T-helper 9 cell (primary cell): Measurements from ENCODE around the gene MAD2L1.

ENCODE experiments used
- DNase-seq: peaks from one replicate; pipeline ENCODE4 v3.0.0-alpha.2; 2020

The MAD2L1 gene

DNA sequence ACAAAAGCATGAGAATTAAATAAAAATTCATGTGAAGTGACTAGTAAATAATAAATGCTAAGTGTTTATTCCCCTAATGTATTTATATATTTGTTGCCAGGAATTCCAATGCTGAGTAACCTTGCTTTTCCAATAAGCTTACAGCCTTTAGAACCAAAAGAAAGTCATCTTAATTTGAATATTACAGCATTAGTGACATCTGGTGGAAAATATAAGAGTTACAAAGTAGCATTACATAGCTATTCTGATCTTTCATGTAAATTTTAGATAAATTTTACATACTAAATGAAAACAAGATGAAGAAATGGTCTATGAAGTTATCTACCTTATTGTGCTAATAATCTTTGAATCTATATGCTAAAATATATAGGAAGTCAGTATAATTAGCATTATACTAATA lies 10.4 kb downstream of the MAD2L1 start:
- DNase-seq, result no peak

DNA sequence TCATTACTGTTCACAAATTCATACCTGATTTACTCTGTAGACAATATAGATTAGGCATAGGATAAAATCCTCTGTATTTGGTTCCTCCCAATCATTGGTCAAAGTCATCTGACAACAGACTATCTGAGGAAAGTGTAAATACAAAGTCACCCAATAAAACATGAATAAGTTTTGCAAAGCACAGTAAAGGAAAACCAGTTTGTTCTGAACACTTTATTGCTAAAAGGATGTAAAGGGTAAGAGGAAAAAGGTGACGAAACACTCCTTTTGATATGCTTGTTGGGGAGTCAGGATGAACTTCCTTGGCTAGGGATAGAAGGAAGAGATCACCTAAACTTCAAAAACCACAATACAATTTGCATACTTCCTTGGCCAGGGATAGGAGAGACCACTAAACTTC lies 10.9 kb downstream of the MAD2L1 start:
- no peak for DNase-seq

DNA sequence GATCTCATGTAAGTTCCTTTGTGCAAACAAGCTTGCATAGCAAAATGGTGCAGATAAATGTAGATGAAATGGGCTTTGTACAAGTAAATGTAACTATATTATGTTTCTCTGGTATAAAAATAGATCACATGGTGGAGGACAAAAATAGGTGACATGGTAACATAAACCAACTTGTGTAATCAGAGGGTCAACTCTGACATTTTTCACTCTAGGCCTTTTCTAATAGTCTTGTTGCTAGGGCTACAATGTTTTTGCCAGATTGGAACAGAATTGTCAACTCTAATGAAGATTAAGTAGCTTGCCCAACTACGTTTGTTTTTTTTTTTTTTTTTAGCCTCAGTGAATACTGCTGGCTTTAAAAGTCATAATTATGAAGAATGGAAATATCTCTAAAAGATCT lies 11.5 kb downstream of the MAD2L1 start:
- DNase-seq, result no peak

DNA sequence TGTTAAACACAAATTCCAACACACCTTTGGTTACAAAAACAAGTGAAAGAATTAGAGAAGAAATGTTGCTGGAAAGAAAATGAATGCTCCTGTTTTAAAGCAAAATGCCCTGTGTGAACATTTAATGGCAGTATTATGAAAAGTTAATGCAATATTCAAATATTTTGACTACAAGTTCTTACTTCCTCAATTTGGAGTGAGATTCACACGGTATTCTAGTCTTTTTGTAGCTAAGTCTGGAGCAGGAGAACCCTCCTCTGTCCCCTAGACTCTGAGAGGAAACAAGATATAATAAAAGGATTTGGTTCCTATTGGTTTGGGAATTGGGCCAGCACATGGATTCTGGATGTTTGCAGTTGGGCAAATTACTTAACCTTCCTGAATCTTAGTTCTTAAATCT lies 12.7 kb downstream of the MAD2L1 start:
- DNase-seq, result no peak

DNA sequence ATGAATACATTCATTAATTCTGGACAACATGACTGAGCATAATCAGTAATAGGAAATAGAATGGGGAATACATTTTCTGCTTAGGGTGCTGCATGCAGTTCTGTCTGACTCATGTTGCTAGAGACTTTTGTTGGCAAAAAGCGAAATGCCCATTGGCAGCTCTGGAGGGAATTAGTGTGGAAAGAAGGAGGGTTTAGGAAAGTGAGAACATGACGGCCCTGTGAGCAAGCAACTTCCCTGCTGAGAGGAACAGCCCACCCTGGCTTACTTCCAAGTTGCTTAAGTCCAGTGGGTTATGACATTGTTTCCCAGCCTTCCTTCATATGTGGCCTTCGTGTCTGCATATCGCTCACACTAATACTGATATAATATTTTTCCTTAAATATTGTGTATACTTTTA lies 13.8 kb downstream of the MAD2L1 start:
- no peak for DNase-seq

DNA sequence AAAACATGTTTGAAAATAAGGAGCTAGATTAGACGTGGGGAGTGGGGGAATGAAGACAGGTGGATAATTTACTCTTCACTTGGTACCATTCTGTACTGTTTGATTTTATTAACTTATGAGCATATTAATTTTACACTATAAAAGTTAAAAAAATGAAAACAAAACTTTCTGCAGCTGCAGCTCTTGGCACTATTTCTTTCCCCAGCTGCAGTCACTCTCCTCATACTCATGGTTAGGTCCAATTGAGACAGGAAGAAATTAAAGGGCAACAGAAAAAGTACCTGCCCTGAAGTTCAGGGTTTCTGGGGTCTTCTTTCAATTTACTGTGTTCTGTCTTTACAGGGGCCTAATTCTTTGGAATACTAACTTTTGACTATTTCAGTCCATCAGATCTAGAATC lies 15.4 kb downstream of the MAD2L1 start:
- DNase-seq, result no peak

DNA sequence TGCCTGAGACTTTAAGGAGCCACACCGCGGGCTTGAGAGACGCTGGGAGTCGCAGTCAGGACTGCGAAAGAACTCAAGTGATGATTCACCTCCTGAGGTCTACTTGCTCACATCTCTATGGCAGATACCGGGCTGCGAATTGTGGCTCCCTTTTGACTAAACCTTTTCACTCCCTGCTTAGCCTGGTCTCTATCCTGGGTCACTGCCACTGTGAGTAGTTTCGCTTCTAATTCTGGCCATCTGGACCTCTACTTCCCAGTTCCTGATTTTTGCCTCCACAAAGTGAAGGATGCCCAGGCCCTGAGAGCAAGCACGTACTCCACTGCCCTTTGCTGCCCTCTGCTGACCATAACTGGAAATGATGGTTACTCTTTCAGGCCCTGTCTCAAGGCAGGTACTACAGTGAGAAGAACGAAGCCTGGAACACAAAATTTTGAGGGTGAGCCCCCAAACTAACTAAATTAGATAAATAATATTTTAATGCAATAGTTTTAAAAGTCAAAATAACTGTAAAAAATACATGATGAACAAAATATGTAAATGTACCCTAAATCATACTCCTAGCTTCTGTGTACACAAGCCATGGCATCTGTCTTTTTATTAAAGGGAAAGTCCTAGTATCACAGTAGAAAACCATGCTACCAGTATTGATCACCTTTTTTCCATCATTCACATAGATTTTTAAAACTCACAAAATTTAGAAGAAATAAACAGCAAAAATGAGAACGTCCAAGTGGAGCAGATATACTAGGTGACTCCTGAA lies 16.7 kb downstream of the MAD2L1 start:
- DNase-seq, result peak; percentile 64

DNA sequence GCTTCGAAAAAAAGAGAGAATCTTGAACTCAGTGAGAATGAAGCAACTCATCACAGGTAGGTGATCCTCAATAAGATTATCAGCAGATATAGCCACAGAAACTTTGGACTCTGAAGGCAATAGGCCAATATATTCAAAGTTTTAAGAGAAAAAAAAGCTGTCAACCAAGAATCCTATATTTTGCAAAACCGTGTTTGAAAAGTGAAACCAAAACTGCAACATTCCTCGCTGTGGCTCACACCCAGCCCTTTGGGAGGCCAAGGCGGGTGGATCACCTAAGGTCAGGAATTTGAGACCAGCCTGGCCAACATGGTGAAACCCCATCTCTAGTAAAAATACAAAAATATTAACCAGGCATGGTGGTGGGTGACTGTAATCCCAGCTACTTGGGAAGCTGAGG lies 22.8 kb downstream of the MAD2L1 start:
- no peak for DNase-seq

DNA sequence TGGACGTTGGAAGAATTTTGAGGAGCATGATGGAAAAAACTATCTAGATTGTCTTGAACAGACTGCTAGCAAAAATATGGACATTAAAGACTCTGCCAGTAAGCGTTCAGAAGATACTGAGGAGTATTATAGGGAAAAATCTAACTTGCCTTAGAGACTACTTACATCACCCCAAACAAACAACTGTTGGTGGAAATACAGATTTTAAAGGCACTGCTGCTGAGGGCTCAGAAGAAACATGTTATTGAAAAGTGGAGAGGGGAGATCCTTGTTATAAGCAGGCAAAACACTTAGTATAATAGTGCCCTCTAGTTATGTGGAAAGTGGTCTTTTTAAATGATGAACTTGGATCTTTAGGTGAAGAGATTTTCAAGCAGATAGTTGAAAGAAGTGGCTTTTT lies 29.2 kb downstream of the MAD2L1 start:
- no peak for DNase-seq

DNA sequence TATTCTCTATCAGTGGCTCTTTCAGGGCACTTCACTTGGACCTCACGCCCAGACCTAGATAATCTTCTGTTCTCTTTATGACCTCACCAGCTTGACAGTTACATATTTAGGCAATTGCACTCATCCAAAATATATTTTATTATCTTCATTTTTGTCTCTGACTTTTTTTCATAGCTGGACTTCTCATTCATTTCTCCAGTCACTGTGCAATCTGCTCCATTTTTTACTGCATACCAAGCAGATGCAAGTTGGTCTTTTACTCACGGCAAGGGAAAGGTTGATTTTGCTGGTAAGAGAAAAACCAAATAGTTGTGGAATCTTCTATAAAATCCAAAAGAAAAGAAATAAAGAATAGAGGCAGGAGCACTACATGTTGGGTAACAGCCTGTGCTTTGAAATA lies 31.7 kb downstream of the MAD2L1 start:
- no peak for DNase-seq

DNA sequence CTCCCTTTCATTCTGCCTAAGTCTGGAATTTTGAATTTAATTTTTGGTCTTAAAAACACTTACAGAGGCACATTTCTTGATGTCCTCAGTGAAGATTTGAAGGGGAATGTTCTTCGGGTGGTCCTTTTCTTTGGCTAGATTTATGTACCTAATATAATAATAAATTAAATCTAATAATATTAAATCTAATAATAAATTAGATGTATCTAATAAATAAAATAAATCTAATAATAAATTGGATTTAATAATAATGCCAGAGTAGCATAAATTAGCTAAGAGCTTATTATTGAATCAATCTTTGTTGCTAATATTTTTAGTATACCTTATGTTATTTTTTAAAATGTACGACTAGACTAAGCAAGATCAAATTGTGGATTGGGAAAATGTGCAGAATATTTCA lies 39.8 kb downstream of the MAD2L1 start:
- DNase-seq, result no peak

DNA sequence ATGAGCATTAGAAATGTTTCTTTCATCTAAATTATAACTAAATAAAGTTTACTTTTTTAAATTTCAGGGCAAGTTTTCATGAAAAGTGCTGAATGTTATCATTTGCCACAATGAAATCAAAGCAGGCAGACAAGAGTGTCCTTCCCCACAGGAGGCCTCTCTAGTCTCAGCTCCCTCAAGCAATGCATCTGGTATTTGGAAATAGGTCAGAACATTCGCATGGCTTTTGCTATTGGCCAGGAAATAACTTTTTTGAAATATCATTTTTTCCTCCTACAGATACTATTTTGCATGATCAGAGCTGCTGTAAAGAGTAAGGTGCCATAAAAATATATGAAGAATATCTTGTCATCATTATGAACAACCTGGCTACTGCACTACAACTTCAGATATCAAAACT lies 41.1 kb downstream of the MAD2L1 start:
- DNase-seq, result no peak

DNA sequence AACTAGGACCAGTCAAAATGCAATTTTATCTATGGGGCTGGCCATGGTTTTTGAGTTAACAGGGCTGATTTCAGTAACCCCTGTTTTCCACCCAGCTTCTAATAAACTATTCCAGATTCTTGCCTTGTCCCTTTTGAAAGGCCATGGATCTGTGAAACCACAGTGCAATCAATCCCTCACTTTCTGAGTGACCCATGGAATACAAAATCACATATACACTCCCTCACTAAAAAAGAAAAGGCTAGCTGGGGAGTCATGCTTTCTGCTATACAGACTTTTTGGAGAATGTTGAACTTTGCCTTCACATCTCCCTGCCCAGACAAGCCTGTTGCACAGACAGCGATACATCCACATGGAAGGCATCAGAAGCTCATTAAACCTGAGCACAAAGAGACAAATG lies 47.9 kb downstream of the MAD2L1 start:
- DNase-seq, result no peak

DNA sequence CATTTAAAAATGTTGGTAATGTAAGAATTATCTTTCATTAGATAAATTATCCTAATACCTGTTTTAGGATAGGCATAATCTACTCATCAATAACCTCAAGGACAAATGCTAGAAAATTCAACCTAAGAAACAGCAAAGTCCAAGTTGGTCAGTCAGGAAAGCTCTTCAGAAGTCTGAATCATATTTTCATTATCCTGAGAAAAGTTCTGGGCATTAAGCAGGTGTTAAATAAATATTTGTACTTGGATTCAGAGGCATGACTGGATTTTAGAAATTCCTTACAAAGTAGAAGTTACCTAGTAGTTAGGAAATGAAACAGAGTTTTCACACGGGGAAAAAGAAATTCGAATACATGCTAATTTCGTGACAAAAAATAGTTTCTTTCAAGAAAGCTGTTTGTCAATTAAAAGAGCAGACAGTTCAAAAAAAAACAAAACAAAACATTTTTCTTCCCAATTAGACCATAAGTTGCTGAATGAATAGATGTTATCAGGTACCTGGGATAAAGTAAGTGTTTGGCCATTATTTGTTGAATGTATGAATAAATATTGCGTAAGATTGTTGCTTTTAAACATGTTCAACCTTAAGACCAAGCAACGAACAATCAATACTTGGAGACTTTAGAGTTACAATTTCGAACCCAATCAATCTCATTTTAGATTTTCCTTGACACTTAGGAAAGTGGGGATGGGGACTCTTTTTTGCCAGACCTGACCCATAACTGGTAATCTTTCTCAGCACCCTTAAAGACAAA lies 48.5 kb downstream of the MAD2L1 start:
- DNase-seq, result no peak

DNA sequence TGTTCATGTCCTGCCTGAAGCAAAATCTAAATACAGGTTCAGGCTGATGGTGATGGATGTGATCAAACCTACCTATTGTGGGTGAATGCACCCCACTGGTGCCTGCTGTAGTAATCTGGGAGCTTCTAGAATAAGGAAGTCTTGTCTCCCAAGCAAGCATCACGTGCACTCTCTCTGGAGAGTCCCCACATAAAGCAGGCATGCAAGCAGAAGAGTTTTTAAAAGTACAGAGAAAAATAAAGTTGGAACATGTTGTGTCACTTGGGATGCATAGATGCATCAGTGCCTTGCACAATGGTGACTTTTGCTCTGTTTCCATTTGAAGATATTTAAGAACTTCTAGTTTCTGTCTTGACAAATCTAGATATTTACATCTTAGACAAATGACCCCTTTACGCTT lies 54.9 kb downstream of the MAD2L1 start:
- DNase-seq, result no peak

DNA sequence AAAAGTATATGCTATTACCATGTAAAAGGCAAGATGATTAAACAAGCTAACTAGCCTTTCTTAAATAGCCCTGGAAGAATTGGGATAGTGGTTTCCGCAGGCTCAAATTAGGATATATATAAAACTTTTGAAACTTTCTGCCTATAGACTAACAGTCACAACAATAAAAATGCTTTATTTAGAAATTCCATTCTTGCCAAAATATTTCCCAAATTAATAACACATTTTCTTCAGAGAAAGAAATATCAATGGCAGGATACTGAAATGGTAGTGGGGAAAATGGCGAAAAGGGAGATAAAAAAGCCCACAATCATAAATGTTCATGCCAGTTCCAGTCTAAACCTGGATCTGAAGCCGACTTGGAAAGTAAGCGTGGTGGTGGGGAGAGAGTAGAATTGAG lies 56.0 kb downstream of the MAD2L1 start:
- no peak for DNase-seq

DNA sequence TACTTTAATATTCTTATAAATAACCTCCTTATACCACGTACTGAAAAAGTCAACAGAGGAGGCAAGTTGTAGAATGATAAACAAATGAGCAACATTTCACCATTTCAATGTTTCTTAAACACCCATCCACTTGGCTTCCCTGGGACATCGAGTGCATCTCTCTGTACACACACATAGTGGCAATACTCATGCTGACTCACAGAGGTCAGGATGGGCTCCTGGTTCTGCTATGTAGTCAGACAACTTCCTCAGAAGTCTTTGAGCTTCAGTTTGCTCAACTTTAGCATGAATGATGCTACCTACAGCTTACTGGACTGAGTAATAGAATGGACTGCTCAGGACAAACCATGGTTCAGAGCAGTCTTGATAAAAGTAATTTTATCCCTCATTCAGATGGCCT lies 56.9 kb downstream of the MAD2L1 start:
- DNase-seq, result no peak

DNA sequence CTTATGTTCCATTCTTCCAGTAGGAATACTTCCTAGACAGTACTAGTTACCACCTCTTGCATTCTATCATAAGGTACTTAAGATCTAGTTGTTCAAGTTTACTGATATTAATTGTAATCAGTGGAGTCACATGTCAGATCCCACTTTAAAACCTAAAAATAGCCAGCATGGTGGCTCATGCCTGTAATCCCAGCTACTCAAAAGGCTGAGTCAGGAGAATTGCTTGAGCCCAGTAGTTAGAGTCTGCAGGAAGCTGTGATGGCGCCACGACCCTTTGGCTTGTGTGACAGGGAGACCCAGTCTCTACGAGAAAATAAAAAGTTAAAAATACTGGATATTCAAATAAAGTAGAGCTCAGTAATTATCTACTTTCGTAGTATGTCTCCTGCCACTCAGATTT lies 57.7 kb downstream of the MAD2L1 start:
- DNase-seq, result no peak

DNA sequence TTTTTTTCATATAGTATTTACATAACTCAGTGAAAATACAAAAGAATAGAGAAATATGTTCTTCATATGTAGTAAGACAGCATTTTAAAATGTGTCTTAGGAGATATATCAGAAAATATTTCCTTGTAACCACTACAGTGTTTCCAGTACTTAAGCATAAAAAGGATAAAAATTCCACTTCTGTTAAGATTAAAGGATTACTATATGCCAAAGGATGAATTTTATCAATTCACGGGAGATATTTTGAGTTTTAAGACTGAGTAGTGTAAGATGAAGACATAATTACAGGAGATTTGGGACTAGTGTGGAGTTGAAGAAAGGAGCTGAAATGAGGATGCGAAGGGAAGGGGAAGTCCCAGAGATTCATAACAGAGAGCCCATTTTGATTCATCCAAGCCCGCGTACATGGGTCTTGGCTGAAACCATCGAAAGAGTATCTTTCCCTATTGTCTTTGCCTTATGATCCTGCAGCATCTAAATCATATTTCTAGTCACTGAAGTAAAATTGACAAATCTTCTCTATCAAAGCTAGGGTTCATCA lies 58.7 kb downstream of the MAD2L1 start:
- DNase-seq, result no peak

DNA sequence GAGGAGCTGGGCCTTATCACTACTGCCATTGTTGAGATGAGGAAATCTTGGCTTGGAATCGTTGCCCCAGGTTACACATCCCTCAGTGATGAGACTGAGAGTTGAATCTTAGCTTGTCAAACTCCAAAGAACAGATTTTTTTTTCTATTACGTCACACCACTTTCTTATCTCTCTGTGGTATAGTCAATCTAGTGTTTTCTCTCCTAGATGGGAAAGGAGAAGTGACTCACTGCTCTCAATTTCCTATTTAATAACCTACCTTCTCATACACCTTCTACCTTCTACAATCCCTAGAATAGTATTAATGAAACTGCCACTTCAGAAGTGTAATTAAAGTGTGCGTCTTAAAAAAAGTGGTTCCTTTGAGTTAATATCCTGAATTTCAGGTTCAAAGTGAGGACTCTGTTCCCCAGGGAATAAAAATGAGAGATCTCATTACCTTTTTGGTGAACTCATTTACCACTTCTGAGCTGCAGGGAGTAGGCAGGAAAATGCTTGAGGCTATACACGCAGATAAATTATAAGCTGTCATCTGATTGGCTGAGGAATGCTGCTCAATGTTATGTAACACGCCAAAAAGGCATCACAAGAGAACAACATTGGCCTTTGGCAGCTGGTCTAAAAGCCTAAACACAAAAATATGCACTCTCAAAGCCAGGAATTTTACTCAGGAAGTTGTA lies 59.3 kb downstream of the MAD2L1 start:
- DNase-seq, result no peak
